GM23338 (cell line): ENCODE results near the gene GABRB3. TPM values are rescaled to one million over a fixed set of nuclear protein-coding genes. Genes with fewer than 3 reads are reported as not detected.
A peak's percentile ranks its signal among the peaks of the same experiment; 100 is the strongest.

ENCODE experiments used
- ATAC-seq: fragments of 200-7000 bp; cut with Tn5 transposase; 3 replicates; pipeline ENCODE4 v1.9.1; 2020
- DNase-seq: peaks from one replicate; pipeline ENCODE4 v3.0.0-alpha.2; 2015; ENCODE audit warnings: low spot score
- H2AFZ ChIP-seq: fragments of 200-600 bp; sonication (generic); 2 replicates; pipeline ENCODE4 v1.8.0; 2016; ENCODE audit warnings: antibody characterized with exemption, mild to moderate bottlenecking, moderate library complexity
- H3F3A ChIP-seq: fragments of 200-600 bp; sonication (generic); replicated peaks from 2 replicates; pipeline ENCODE4 v1.8.0; 2017; ENCODE audit warnings: antibody characterized with exemption, mixed run types, low read depth
- H3K27ac ChIP-seq: fragments of 200-600 bp; sonication (generic); 2 replicates; pipeline ENCODE4 v1.6.1; 2016; ENCODE audit warnings: low read depth
- H3K27me3 ChIP-seq: fragments of 200-600 bp; sonication (generic); 2 replicates; pipeline ENCODE4 v1.8.0; 2016; ENCODE audit warnings: mild to moderate bottlenecking, mixed run types, moderate library complexity; ENCODE audit not compliant: insufficient read depth
- H3K36me3 ChIP-seq: fragments of 200-600 bp; sonication (generic); 2 replicates; pipeline ENCODE4 v1.8.0; 2016; ENCODE audit warnings: mild to moderate bottlenecking; ENCODE audit not compliant: insufficient read depth
- H3K4me1 ChIP-seq: fragments of 200-600 bp; sonication (generic); 2 replicates; pipeline ENCODE4 v1.8.0; 2016; ENCODE audit warnings: mild to moderate bottlenecking, moderate library complexity; ENCODE audit not compliant: insufficient read depth
- H3K4me2 ChIP-seq: fragments of 200-600 bp; sonication (generic); 2 replicates; pipeline ENCODE4 v1.7.1; 2017; ENCODE audit warnings: mixed run types
- H3K4me3 ChIP-seq: fragments of 200-600 bp; sonication (generic); 2 replicates; pipeline ENCODE4 v1.6.1; 2016; ENCODE audit warnings: mixed run types
- H3K79me2 ChIP-seq: fragments of 200-600 bp; sonication (generic); replicated peaks from 2 replicates; pipeline ENCODE4 v1.8.0; 2017; ENCODE audit warnings: mild to moderate bottlenecking; ENCODE audit not compliant: insufficient read depth
- H3K9me2 ChIP-seq: fragments of 200-600 bp; sonication (generic); 2 replicates; pipeline ENCODE4 v1.8.0; 2017; ENCODE audit not compliant: insufficient read depth
- H4K20me1 ChIP-seq: fragments of 200-600 bp; sonication (generic); replicated peaks from 2 replicates; pipeline ENCODE4 v1.8.0; 2017; ENCODE audit warnings: mild to moderate bottlenecking; ENCODE audit not compliant: insufficient read depth
- H3K27ac Mint-ChIP-seq: 2 replicates; pipeline ENCODE4 v1.8.0; 2020; ENCODE audit warnings: inconsistent platforms, mild to moderate bottlenecking, moderate library complexity, mixed read lengths
- H3K27me3 Mint-ChIP-seq: 3 replicates; pipeline ENCODE4 v1.8.0; 2022; ENCODE audit warnings: low read depth, mild to moderate bottlenecking, moderate library complexity, mixed read lengths, inconsistent platforms; ENCODE audit not compliant: insufficient read depth, poor library complexity
- H3K36me3 Mint-ChIP-seq: 3 replicates; pipeline ENCODE4 v1.8.0; 2021; ENCODE audit warnings: low read depth, mild to moderate bottlenecking, inconsistent platforms, moderate library complexity, mixed read lengths
- H3K4me1 Mint-ChIP-seq: 3 replicates; pipeline ENCODE4 v1.8.0; 2020; ENCODE audit warnings: mild to moderate bottlenecking, inconsistent platforms, mixed read lengths
- H3K4me3 Mint-ChIP-seq: 3 replicates; pipeline ENCODE4 v1.8.0; 2021; ENCODE audit warnings: moderate library complexity, mild to moderate bottlenecking, inconsistent platforms, mixed read lengths
- H3K9me3 Mint-ChIP-seq: 3 replicates; pipeline ENCODE4 v1.8.0; 2020; ENCODE audit warnings: moderate library complexity, mild to moderate bottlenecking, inconsistent platforms, mixed read lengths
- CREB1 ChIP-seq: fragments of 250-450 bp; sonication (Bioruptor Pico); IDR thresholded peaks from 2 replicates; pipeline ENCODE4 v1.5.0; 2020; ENCODE audit warnings: low read depth, mild to moderate bottlenecking, moderate library complexity
- CTCF ChIP-seq, 2 experiments: fragments of 200-600 bp in 1 of 2; sonication (generic) in 1 of 2; conservative IDR thresholded peaks; 2 replicates each; pipeline versions ENCODE4 v1.5.1 to v1.6.1; 2016 to 2017; ENCODE audit warnings: antibody characterized with exemption in 2 of 2, low read depth in 2 of 2, mild to moderate bottlenecking in 2 of 2, moderate library complexity in 1 of 2
- EZH2phosphoT487 ChIP-seq: fragments of 200-600 bp; sonication (generic); IDR thresholded peaks from one replicate; pipeline ENCODE4 v1.8.1; 2018; ENCODE audit warnings: antibody characterized with exemption; ENCODE audit not compliant: unreplicated experiment
- JUNB ChIP-seq: IDR thresholded peaks from one replicate; pipeline ENCODE4 v1.6.1; 2016; ENCODE audit warnings: antibody characterized with exemption; ENCODE audit not compliant: unreplicated experiment
- NANOG ChIP-seq: IDR thresholded peaks from 2 replicates; pipeline ENCODE4 v1.6.1; 2016; ENCODE audit warnings: antibody characterized with exemption, borderline replicate concordance
- POLR2AphosphoS5 ChIP-seq: IDR thresholded peaks from 2 replicates; pipeline ENCODE4 v1.6.1; 2016; ENCODE audit warnings: antibody characterized with exemption, low read depth
- REST ChIP-seq: IDR thresholded peaks from one replicate; pipeline ENCODE4 v1.6.1; 2018; ENCODE audit warnings: antibody characterized with exemption; ENCODE audit not compliant: unreplicated experiment
- STAT1 ChIP-seq: IDR thresholded peaks from one replicate; pipeline ENCODE4 v1.6.1; 2016; ENCODE audit warnings: antibody characterized with exemption; ENCODE audit not compliant: unreplicated experiment
- ZNF114 ChIP-seq: fragments of 250-450 bp; sonication (Bioruptor Pico); IDR thresholded peaks from 2 replicates; pipeline ENCODE4 v1.5.0; 2020; ENCODE audit warnings: mild to moderate bottlenecking, moderate library complexity
- ZNF462 ChIP-seq: fragments of 250-450 bp; sonication (Bioruptor Pico); IDR thresholded peaks from 2 replicates; pipeline ENCODE4 v1.5.0; 2020; ENCODE audit warnings: mild to moderate bottlenecking, moderate library complexity
- polyA plus RNA-seq: library from polyadenylated mRNA; unstranded; fragments of >200 nt; fragmentation: Nextera tagmentation; extraction: Ambion mirVana; gene quantifications from 2 replicates; pipeline ENCODE4 v1.2.1, GENCODE V29; 2016
- total RNA-seq: library from RNA; depleted of rRNA; stranded (reverse); fragments of >200 nt; shearing (Covaris generic); gene quantifications from 2 replicates; pipeline ENCODE4 v1.2.3, GENCODE V29; 2014

Gene GABRB3
- total and polyA plus RNA-seq, 2 experiments from 2014 or later: 56.5 to 131 TPM

- DNase-seq: no peak
- H3K4me3 ChIP-seq: no peak overlapping the region
- no peak overlapping the region for H3K4me3 Mint-ChIP-seq
- H3K36me3 Mint-ChIP-seq: peaks cover 35% of the 10 kb centered on the region
- H3K4me1 ChIP-seq: peaks cover 31% of the 10 kb centered on the region
- peaks cover 37% of the 10 kb centered on the region for H3K9me2 ChIP-seq
- peaks cover 76% of the 10 kb centered on the region for H3K4me1 Mint-ChIP-seq
- no peaks in the 10 kb centered on the region for H3K9me3 Mint-ChIP-seq
- TF ChIP-seq JUNB: no peak
- TF ChIP-seq ZNF114 (CRISPR knock-in tag): no peak
- TF ChIP-seq REST: no peak
- TF ChIP-seq STAT1: no peak
- no peak for TF ChIP-seq EZH2phosphoT487
- no peak for TF ChIP-seq POLR2AphosphoS5
- TF ChIP-seq ZNF462 (CRISPR knock-in tag): no peak
- TF ChIP-seq NANOG: no peak
- no peak for TF ChIP-seq CREB1 (CRISPR knock-in tag)
- no peak for TF ChIP-seq CTCF (conservative IDR thresholded peaks at IDR 0.05; ENCODE audit: low read depth in 2 of 2)
- H3K36me3 ChIP-seq: no peaks in the 10 kb centered on the region
- H3K27me3 ChIP-seq: no peaks in the 10 kb centered on the region
- no peak overlapping the region for H3K4me2 ChIP-seq
- no peaks in the 10 kb centered on the region for H3F3A ChIP-seq
- peaks cover 12% of the 10 kb centered on the region; the same call in 1 of the 2 replicates for H4K20me1 ChIP-seq
- ATAC-seq: no peak
- H3K79me2 ChIP-seq: peaks cover 82% of the 10 kb centered on the region
- 0 out of 2 replicates have a peak overlapping the region, but pooled peaks have one; percentile 44 for H3K27ac Mint-ChIP-seq
- peaks cover 12% of the 10 kb centered on the region for H3K27me3 Mint-ChIP-seq
- no peak overlapping the region for H2AFZ ChIP-seq
- H3K27ac ChIP-seq: no peak overlapping the region
Measured at GRCh38 chr15:26640601-26641000, 132.3 kb downstream of the GABRB3 start.
